HG03354 (cell line): ENCODE results near the gene INPP4B.

Experiments used
- ATAC-seq: cut with Tn5 transposase; IDR thresholded peaks from one replicate; pipeline ENCODE4 v1.9.1; 2021; ENCODE audit warnings: mild to moderate bottlenecking; ENCODE audit not compliant: unreplicated experiment, poor library complexity, severe bottlenecking

INPP4B gene

GRCh38 chr4:142231787-142232186, 614.3 kb downstream of the INPP4B start:
- no peak for ATAC-seq

- ATAC-seq, result no peak
Measured at GRCh38 chr4:142230991-142231390, 615.1 kb downstream of the INPP4B start.

- ATAC-seq, result no peak
Measured at GRCh38 chr4:142226014-142226413, 620.1 kb downstream of the INPP4B start.

GRCh38 chr4:142222127-142222526, 624.0 kb downstream of the INPP4B start:
- no peak for ATAC-seq

- no peak for ATAC-seq
Measured at GRCh38 chr4:142218726-142219125, 627.4 kb downstream of the INPP4B start.

DNA sequence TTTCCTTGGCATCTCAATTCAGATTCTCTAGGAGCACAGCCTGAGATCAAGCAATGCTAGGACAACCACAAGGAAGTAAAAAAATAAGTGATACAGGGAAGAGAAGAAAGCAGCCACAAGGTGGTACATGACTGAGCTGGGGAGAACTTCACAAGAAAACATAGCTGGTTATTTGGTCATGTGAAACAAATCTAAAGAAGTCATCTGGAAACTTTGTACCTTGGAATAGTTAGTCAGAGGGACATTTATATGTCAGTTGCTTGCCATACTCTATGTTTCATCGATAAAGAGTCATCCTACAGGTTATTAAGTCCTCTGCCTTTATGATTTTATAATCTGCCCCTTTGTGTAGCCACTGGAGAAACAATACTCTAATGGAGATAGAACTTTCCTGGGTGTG, 634.7 kb downstream of the INPP4B start:
- no peak for ATAC-seq

DNA sequence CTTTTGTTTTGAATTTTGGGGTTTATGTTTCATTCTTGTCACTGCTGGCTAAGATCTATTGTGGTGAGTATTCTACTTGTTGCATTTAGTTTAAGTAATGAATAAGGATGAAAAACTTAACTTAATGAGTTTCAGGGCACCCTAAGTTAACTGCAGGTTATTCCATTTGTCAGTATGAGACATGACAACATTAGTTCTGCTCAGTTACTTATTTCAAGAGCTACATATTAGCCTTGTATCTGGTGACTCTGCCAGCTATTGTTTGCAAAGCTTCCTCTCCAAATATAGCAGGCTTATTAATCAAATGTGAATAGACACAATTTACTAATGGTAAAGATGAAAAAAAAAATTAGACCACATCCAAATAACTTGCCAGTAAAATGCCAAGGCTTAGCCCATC, 642.6 kb downstream of the INPP4B start:
- ATAC-seq, result no peak

GRCh38 chr4:142202404-142203332, 643.4 kb downstream of the INPP4B start:
- peak; percentile 90 for ATAC-seq

DNA sequence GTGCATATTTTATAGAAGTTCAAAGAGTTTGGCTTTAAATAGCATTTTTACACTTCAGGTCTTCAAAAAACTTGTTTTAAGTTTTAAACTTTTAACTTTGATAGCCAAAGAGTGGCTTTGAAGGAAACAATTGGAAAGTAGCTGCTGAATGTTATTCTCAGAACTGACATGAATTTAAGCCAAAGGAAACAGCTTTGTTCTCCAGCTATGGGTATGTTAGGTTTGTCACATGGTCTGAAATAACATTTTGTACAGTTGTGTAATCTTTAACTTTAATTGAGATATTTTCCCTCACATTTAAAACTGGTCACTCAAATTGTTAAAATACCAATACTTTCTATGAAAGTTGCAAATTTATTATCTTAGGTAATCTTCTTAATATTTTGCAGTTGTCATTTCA, 645.1 kb downstream of the INPP4B start:
- ATAC-seq, result no peak

DNA sequence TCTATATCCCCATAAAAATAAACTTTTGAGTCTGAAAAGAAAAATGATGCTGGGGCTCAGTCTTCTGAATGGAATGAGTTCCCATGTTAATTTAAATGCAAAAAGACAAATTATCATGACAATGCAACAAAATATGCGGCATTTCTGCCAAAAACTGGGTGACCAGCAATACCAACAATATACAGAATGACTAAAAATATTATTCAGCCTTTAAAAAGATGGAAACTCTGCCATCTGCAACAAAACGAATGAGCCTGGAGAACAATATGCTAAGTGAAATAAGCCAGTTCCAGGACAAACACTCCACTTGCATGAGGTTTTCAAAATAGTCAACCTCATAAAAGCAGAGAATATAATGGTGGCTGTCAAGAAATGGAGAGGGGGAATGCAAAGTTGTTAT, 651.2 kb downstream of the INPP4B start:
- no peak for ATAC-seq

DNA sequence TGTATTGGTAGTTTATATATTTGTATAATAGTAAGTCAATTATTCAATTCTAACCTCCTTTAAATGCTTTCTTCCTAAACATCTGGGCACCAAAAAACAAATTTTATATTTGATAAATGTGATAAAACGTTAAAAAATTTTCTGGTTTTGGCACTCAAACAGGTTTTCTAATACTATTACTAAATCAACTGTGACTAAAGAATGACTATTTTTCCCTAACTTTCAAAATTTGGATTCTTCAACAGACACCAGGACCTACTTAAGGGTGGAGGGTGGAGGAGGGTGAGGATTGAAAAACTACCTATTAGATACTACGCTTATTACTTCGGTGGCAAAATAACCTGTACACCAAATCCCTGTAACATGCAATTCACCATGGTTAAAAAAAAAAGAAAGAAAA, 654.2 kb downstream of the INPP4B start:
- no peak for ATAC-seq

GRCh38 chr4:142181021-142181420, 665.1 kb downstream of the INPP4B start:
- no peak for ATAC-seq

- no peak for ATAC-seq
Measured at GRCh38 chr4:142169216-142169615, 676.9 kb downstream of the INPP4B start.

GRCh38 chr4:142168181-142168580, 677.9 kb downstream of the INPP4B start:
- ATAC-seq, result no peak

DNA sequence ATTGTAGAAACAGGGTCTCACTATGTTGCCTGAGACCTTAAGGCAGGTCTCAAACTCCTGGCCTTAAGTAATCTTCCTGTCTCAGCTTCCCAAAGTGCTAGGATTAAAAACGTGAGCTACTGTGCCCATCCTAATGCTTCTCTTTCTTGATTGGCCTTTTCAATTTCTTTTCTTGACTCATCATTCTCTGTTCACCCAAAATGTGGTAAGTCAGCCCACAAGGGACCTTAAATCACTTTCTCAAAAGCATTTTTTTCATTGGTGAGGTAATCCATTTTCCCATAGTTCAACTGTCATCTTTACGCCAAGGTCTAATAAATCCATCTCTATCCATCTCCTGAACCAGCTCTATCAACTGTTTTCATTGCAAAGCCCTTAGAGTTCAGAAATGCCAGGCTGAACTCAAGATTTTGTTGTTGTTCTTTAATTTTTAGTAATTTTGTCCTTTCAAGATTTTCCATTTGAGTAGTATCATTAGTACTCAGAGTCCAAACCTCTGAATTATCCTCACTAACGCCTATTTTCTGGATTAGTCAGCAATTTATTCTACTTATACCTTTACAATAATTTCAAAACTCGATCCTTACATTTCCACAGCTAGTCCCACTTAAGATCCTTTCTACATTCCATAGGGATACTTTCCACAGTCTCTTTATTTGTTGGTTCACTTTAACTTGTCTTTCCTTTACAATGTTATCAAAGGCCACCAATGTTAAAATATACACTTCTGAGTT, 681.2 kb downstream of the INPP4B start:
- no peak for ATAC-seq

DNA sequence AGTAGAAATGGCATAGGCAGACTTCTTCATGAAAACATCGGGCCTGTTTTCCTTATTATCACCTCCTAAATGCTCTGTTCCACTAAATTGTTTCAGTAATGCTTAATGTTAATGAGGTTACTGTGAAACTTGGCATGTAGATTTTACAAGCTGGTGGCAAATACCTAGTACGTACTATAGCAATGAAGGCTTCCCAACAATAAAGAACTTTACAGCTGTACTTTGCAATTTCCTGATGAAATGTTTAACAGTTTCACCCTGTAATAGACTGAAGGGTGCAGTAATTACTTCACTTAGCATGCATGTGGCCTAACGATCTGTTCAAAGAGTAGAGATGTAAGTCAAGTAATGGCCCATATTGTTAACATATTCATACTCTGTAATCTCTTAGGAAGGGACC, 685.0 kb downstream of the INPP4B start:
- ATAC-seq, result no peak

DNA sequence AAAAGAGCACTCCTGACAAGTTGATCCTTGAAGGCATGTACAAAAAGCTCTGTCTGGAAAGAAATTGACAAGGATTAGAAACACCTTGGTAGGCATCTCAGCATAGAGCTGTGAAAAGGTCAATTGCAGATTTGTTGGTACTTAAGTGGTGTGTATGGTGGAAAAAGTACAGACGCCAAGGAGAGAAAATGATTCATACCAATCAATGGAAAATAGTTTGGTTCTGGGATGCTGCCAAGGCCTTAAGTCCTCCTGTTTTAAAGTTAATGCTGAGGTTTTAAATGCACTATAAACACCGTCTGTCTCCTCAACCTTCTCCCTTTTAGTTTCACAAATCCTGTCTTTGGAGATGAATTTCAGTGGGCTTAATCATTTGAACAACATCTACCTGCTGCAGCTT, 685.6 kb downstream of the INPP4B start:
- no peak for ATAC-seq

- no peak for ATAC-seq
Measured at GRCh38 chr4:142158980-142159379, 687.1 kb downstream of the INPP4B start.

GRCh38 chr4:142156256-142156655, 689.8 kb downstream of the INPP4B start:
- no peak for ATAC-seq

DNA sequence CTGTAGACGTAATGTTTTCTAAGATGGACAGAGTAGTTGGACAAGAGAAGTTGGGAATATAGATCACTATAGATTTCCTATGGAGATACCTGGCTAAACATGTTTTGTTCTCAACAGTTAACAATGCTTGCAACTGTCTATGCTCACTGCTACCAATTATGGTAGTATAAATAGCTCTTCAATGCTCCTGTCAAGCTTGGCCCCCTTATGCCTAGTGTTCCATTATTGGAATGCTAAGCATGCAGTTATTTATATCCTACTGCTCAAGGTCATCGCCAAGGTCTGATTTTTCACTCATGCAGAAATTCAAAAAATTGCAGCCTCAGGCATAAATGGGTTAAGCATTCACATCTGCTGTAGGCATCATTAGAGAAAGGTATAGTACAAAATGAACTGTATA, 690.8 kb downstream of the INPP4B start:
- no peak for ATAC-seq

- ATAC-seq, result no peak
Measured at GRCh38 chr4:142150483-142150882, 695.6 kb downstream of the INPP4B start.
